Thyroid gland (tissue), 4 donors: ENCODE data around the gene C5AR2. TPM values are rescaled to one million over a fixed set of nuclear protein-coding genes. Genes with fewer than 3 reads are reported as not detected.
"Not testable (repeated sequence)": the region's sequence is repeated elsewhere in the genome, so short reads cannot be mapped to it uniquely, and the experiment has no call there.

Experiments
- DNase-seq, 2 donors: peaks; one replicate each; pipeline ENCODE4 v3.0.0-alpha.2; 2019
- H3K27ac ChIP-seq, 3 donors: fragments of 200-600 bp; sonication (generic); 1 replicate in 2 of 3; 2 replicates in 1 of 3; pipeline ENCODE4 v1.5.1; 2016 to 2019; ENCODE audit warnings: mild to moderate bottlenecking in 1 of 3, moderate library complexity in 1 of 3
- H3K27me3 ChIP-seq: fragments of 200-600 bp; sonication (generic); one replicate; pipeline ENCODE4 v1.5.1; 2019
- H3K36me3 ChIP-seq, 2 donors: fragments of 200-600 bp; sonication (generic); one replicate each; pipeline ENCODE4 v1.5.1; 2016 to 2019
- H3K4me1 ChIP-seq, 2 donors: fragments of 200-600 bp; sonication (generic); one replicate each; pipeline ENCODE4 v1.5.1; 2017 to 2019
- H3K4me3 ChIP-seq, 3 donors: fragments of 200-600 bp; sonication (generic); replicated peaks in 1 of 3; 1 replicate in 2 of 3; 2 replicates in 1 of 3; pipeline ENCODE4 v1.5.1; 2016; ENCODE audit warnings: mild to moderate bottlenecking in 1 of 3
- H3K9me3 ChIP-seq: fragments of 200-600 bp; sonication (generic); one replicate; pipeline ENCODE4 v1.5.1; 2017
- CTCF ChIP-seq, 6 experiments: fragments of 200-600 bp in 3 of 6; fragments of 450-650 bp in 3 of 6; sonication (generic) in 3 of 6; IDR thresholded peaks; one replicate each; pipeline ENCODE4 v1.5.1; 2016 to 2019; ENCODE audit warnings: antibody characterized with exemption in 6 of 6, mild to moderate bottlenecking in 2 of 6, inconsistent platforms in 1 of 6, moderate library complexity in 1 of 6
- POLR2A ChIP-seq, 2 donors: fragments of 450-650 bp; IDR thresholded peaks; one replicate each; pipeline ENCODE4 v1.6.1; 2017; ENCODE audit warnings: antibody characterized with exemption in 2 of 2, mild to moderate bottlenecking in 2 of 2, moderate library complexity in 1 of 2
- WGBS, 2 donors: methylation state at CpG; one replicate each; pipeline ENCODE4 v1.1.5; 2017; 5-methylcytosine and 5-hydroxymethylcytosine counted together
- intact Hi-C: fragments of 100-400 bp; cut with DNase I; formaldehyde crosslinking; loops from one replicate; pipeline ENCODE4 v1.15.1; 2023
- total RNA-seq, 4 donors: library from RNA; depleted of rRNA; stranded (reverse); fragments of >200 nt; gene quantifications; one replicate each; pipeline ENCODE4 v1.2.3, GENCODE V29; 2016

C5AR2 gene
- total RNA-seq, 4 donors from 2014 or later, result 0.11 to 3.8 (median 2.0) TPM

- H3K4me1 ChIP-seq, result peaks cover 0 to 4% of the 10 kb centered on the region in 2 donors
- no peak overlapping the region for H3K27ac ChIP-seq
- no peaks in the 10 kb centered on the region for H3K27me3 ChIP-seq
- TF ChIP-seq POLR2A (IDR thresholded peaks at IDR 0.05) (no peak), CTCF (IDR thresholded peaks at IDR 0.05) (no peak)
- no peaks in the 10 kb centered on the region for H3K9me3 ChIP-seq
- peaks cover 49 to 60% of the 10 kb centered on the region in 2 donors for H3K36me3 ChIP-seq
- intact Hi-C loops, result no loop called here
- 85 to 92% methylated on average over 13 of the region's 13 CpGs for WGBS, 2 donors
- DNase-seq, result no peak
- H3K4me3 ChIP-seq, result no peak overlapping the region
Observed at GRCh38 chr19:47363758-47364531, 32.0 kb downstream of the C5AR2 start.

- H3K36me3 ChIP-seq, result peaks cover 34 to 51% of the 10 kb centered on the region in 2 donors
- H3K9me3 ChIP-seq, H3K27ac ChIP-seq, intact Hi-C loops, H3K27me3 ChIP-seq, H3K4me1 ChIP-seq, DNase-seq, H3K4me3 ChIP-seq: not testable (repeated sequence)
- 96 to 98% methylated on average over 10 of the region's 10 CpGs for WGBS, 2 donors
Observed at GRCh38 chr19:47365455-47365854, 33.5 kb downstream of the C5AR2 start.

- Histone ChIP-seq H3K9me3 (no peaks in the 10 kb centered on the region), H3K4me1 (peaks cover 0 to 7% of the 10 kb centered on the region in 2 donors), H3K27me3 (no peaks in the 10 kb centered on the region), H3K27ac (no peak overlapping the region), H3K4me3 (no peak overlapping the region), H3K36me3 (peaks cover 26 to 34% of the 10 kb centered on the region in 2 donors)
- intact Hi-C loops, result no loop called here
- WGBS, 2 donors, result 89% methylated on average over 6 to 10 of the region's 10 CpGs
- TF ChIP-seq POLR2A (IDR thresholded peaks at IDR 0.05) (no peak), CTCF (IDR thresholded peaks at IDR 0.05) (no peak)
- DNase-seq, result no peak
Observed at GRCh38 chr19:47370045-47370611, 38.2 kb downstream of the C5AR2 start.

GRCh38 chr19:47371261-47371660 lies 39.3 kb downstream of the C5AR2 start:
- intact Hi-C loops, result no loop called here
- Histone ChIP-seq H3K27me3 (no peaks in the 10 kb centered on the region), H3K4me3 (no peak overlapping the region), H3K9me3 (no peaks in the 10 kb centered on the region), H3K4me1 (peaks cover 0 to 7% of the 10 kb centered on the region in 2 donors), H3K36me3 (peaks cover 37 to 44% of the 10 kb centered on the region in 2 donors), H3K27ac (no peak overlapping the region)
- TF ChIP-seq POLR2A (IDR thresholded peaks at IDR 0.05) (no peak), CTCF (IDR thresholded peaks at IDR 0.05) (no peak)
- WGBS, 2 donors, result 90 to 96% methylated on average over 2 to 9 of the region's 9 CpGs
- DNase-seq, result no peak

GRCh38 chr19:47372603-47373002 lies 40.6 kb downstream of the C5AR2 start:
- no peak overlapping the region for H3K4me3 ChIP-seq
- WGBS, 2 donors, result 93 to 100% methylated on average over 1 to 13 of the region's 22 CpGs
- H3K27me3 ChIP-seq, result no peaks in the 10 kb centered on the region
- peaks cover 48 to 51% of the 10 kb centered on the region in 2 donors for H3K36me3 ChIP-seq
- peaks cover 0 to 7% of the 10 kb centered on the region in 2 donors for H3K4me1 ChIP-seq
- H3K9me3 ChIP-seq, result no peaks in the 10 kb centered on the region
- intact Hi-C loops, result no loop called here
- H3K27ac ChIP-seq, result no peak overlapping the region
- TF ChIP-seq CTCF (IDR thresholded peaks at IDR 0.05) (no peak), POLR2A (IDR thresholded peaks at IDR 0.05) (no peak)
- no peak for DNase-seq
